ENCODE data around the gene HOXA3.

DNA sequence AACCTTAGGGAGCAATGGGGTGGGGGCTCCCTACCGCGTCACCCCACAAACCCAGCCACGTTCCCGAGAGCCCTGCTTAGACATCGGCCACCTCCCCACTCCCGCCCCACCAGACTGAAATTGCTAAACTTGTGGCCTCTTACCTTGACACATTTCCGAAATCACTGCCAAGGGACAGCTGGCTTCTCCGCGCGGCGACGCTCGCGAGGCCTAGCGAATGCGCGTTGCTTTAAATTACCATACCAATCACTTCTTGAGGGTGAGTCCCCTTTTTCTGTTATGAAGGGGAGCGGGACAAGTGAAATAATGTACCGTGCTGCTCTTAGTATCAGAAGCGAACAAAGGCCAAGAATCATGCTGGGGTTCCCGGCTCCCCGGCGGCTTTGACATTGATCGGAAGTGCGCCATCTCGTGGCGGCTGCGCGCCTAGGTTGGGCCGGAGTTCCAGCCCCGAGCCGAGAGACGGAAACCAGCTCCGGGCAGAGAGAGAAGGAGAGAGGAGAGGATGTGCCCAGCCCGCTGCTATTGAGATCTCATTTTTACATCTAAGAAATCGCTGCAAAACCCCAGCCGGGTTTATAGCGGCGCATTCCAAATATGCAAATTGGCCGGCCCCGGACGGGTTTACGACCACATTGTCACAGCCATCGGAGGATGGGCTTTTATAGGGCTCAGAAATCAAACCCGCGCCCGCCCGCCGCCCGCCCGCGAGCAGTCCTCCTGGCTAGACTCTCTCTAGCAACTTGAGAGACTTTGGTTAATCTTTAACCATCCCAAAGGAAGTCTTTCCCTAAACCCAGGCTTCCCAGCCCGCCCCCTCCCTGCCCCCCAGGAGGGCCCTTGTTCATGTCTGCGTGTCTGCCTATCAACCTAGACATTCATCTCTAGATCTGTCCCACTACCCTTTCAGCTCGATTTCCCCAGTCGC, 27.4 kb upstream of the HOXA3 start:
- TF ChIP-seq POLR2AphosphoS5 (IDR thresholded peaks at IDR 0.05), result peak; percentile 25 to 70 (median 60)
- TF ChIP-seq, protein P1, sequence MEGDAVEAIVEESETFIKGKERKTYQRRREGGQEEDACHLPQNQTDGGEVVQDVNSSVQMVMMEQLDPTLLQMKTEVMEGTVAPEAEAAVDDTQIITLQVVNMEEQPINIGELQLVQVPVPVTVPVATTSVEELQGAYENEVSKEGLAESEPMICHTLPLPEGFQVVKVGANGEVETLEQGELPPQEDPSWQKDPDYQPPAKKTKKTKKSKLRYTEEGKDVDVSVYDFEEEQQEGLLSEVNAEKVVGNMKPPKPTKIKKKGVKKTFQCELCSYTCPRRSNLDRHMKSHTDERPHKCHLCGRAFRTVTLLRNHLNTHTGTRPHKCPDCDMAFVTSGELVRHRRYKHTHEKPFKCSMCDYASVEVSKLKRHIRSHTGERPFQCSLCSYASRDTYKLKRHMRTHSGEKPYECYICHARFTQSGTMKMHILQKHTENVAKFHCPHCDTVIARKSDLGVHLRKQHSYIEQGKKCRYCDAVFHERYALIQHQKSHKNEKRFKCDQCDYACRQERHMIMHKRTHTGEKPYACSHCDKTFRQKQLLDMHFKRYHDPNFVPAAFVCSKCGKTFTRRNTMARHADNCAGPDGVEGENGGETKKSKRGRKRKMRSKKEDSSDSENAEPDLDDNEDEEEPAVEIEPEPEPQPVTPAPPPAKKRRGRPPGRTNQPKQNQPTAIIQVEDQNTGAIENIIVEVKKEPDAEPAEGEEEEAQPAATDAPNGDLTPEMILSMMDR (IDR thresholded peaks at IDR 0.05 in 8 of 11, conservative IDR thresholded peaks at IDR 0.05 in 3 of 11), result peak; percentile 23 to 91 (median 81)
- TF ChIP-seq POLR2A (IDR thresholded peaks at IDR 0.05), result no peak

All from spleen (tissue), 7 donors.